ENCODE measurements around the gene AVP.
"Not testable (repeated sequence)": the region's sequence is repeated elsewhere in the genome, so short reads cannot be mapped to it uniquely, and the experiment has no call there.

GRCh38 chr20:3117839-3118379 lies 33.4 kb upstream of the AVP start:
- TF ChIP-seq CTCF (IDR thresholded peaks at IDR 0.05), result peak in 6 of 7 experiments; percentile 27 to 87 (median 70)
- TF ChIP-seq POLR2A (IDR thresholded peaks at IDR 0.05), result not testable (repeated sequence)

All from body of pancreas (tissue), 4 donors.